ENCODE data around the gene MOSPD2.

The MOSPD2 gene

DNA sequence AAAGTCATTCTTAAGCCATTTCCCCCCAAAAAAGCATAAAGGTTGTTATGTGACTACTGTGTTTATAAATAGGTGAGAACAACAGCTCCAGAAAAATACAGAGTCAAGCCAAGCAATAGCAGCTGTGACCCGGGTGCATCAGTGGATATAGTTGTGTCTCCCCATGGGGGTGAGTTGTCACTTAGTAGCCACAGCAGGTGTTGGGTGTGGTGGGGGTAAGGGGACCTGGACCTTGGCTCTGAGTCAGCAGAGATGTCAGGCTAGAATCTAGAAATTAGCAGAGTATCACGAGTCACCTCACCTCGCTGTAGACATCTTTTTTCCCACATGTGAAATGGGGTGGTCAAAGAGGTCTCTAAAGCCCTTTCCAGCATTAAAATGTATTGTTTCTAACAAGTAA lies 42.4 kb downstream of the MOSPD2 start:
- no peak for DNase-seq

DNA sequence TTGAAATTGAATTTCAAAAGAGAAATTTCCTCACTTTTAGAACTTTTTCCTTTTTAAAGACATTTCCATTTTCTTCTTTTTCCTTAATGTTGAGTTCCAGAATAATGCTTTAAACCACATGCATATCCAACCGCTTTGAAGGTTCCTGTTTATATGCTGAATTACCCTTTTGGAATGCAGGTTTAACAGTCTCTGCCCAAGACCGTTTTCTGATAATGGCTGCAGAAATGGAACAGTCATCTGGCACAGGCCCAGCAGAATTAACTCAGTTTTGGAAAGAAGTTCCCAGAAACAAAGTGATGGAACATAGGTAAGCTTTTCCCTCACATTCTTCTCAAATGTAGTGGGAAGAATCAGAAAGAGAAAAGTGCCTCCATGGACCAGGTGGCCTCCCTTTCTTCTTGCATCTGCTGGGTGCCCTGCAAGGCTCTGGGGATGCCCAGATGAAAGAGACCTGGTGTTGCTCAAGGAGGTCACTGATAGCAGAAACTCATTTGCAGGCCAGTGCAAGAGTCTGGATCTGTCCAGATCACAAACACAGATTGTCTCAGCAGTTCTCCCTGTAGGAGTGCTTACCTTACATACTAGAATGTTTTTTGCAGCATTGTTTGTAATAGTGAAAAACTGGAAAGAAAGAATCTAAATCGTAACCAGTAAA lies 42.9 kb downstream of the MOSPD2 start:
- no peak for DNase-seq

DNA sequence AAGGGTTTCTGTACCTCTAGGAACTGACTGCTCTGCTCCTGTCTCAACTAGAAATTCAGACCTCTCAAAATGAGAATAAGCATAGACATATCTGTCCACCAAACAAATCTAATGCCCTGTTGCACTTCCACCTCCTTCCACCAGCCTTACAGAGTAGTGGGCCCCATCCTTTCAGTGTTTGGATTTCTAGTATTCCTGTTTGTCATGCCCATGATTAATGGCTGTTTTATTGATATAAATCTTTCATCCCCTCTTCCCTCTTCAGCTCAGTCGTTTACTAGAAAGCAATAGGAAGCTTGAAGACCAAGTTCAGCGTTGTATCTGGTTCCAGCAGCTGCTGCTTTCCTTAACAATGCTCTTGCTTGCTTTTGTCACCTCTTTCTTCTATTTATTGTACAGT lies 46.2 kb downstream of the MOSPD2 start:
- DNase-seq: no peak

DNA sequence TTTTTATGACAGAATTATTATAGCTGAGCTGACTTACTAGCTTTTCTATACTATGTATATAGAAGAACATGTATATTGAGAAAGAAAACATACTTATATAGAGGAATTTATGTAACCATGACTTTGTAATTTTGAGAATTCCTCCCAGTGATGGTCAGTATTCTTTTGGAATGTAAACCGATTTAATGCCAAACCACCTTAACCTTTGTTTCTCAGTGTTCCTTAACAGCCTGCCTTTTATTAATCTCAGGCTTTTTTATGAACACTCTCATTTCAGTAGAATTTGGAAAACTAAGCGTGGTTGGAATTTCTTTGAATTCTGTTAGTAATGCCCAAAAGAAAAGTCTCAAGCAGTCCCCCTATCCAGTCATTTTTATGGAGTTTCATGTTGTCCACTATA lies 47.0 kb downstream of the MOSPD2 start:
- DNase-seq: no peak

DNA sequence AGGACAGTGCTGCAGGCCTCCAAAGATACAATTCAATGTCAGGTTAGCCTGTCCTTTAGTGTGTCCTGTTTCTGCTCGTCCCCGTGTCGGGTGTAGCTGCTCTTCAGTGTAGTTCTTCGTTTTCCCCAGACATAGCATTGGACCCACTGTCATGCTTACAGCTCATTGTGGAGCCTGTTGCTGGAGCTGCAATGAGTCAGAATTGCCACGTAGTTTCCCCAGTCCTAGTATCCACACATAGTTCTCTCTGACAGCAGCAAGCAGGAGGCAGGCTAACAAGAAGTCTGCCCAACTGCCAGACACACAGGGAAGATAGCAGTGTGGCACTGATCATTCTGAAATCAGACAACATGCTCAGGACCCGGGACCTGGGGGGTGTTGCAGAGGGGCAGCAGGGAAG lies 49.2 kb downstream of the MOSPD2 start:
- DNase-seq: no peak

DNA sequence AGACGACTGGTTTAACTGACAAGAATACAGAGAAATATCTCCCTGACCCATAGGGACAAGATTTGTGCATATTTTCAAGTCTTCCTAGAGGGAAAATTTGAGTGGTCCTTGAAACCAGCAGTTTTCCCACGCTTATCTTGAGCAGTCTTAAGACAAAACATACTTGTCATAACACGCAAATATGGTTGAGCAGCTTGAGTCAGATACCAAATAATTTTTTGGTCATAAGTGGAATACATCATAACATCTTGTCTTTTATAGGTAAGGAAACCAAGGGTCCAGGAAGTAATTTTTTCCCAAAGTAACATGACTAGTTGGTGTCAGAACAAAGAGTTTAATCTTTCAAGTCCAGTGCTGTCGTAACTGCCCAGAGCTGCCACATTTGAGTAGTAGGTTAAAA lies 50.5 kb downstream of the MOSPD2 start:
- DNase-seq: no peak

GRCh38 chrX:14926471-14926870 lies 53.2 kb downstream of the MOSPD2 start:
- DNase-seq: no peak

DNA sequence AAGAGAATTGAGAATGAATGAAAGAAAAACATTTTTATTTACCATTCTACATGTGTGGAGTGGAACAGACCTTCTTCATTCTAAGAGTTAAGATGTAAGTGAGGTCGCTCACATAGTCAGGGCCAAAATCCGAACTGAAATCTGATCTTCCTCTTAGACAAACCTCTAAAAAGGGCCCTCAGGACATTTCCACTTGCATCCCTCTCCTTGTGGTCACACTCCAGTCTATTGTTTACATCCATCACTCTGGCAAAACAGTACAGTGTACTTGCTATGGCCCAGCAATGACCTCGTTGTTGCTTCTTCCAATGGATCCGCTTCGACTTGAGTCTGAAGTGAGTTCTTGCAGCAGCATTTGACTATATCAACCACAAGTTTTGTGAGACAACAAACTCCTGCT lies 54.2 kb downstream of the MOSPD2 start:
- DNase-seq: no peak

DNA sequence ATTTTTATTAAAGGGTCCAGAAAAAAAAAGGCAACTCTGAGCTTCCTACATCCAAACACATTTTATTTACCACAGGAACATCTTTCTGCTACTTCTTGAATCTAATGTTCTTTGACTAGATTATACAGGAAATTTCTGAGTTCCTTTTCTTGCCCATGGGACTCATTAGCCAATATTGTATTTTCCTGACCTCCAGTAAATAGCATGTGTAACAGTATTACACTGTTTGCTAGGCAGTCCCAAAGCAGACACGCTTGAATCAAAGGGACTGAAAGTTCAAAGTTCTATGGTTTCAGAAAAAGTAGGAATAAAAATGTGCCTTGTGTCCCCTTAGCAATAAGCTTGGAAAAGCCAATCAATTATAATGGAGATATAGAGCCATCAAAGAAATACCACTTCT lies 57.4 kb downstream of the MOSPD2 start:
- no peak for DNase-seq

DNA sequence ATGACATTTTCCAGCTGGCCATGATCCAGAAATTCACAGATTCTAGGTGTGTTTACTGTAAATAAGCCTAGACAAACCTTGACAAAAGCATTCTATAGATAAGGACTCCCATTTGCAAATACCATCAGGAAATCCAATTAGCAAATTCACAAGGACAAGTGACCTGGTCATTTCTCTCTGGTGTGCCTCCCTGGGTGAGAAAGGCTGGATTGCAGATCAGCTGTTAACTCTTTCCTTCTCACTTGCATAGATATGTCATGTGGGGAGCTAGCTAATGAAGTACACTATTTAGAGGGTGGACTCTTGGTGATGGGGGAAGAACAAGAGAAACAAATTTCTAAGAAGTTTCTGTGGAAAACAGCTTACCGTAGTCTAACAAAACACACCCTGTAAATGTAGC lies 58.9 kb downstream of the MOSPD2 start:
- no peak for DNase-seq

GRCh38 chrX:14934423-14934822 lies 61.2 kb downstream of the MOSPD2 start:
- no peak for DNase-seq

GRCh38 chrX:14936561-14936960 lies 63.3 kb downstream of the MOSPD2 start:
- no peak for DNase-seq

DNA sequence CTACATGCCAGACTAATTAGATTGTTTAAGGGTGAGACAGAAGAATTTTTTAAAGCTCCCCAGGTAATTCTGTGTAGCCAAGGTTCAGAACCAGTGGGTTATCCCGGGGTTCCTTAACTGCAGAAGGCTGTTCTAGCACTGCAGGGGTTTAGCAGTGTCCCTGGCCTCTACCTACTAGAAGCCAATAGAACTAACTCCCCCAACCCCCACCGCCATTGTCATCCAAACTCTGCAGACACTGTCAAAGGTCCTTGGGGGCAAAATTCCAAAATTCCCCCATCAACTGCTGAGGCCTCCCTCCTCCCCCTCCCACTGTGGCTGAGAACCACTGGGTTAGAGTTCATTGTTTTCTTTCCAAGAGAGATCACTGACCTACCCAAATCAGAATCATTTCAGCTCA lies 66.4 kb downstream of the MOSPD2 start:
- no peak for DNase-seq

GRCh38 chrX:14941301-14941700 lies 68.1 kb downstream of the MOSPD2 start:
- DNase-seq: no peak

DNA sequence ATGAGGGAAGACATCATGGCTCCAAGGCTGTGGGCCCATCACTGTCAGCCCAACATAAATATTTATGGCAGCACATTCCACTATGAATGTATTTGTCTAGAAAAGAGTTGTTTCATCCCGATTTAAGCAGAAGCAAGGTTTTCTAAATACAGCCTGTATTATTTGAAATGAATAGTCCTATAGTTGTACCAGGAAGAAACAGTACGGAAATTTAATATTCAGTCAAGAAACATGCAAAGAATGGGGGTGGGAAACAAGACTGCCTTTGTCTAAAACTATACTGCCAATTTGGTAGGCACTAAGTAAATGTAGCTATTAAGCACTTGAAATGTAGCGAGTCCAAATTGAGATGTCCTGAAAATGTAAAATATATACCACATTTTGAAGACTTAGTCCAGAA lies 69.1 kb downstream of the MOSPD2 start:
- no peak for DNase-seq

- DNase-seq: no peak
Observed at GRCh38 chrX:14943962-14944361, 70.7 kb downstream of the MOSPD2 start.

- no peak for DNase-seq
Observed at GRCh38 chrX:14946606-14947155, 73.5 kb downstream of the MOSPD2 start.

DNA sequence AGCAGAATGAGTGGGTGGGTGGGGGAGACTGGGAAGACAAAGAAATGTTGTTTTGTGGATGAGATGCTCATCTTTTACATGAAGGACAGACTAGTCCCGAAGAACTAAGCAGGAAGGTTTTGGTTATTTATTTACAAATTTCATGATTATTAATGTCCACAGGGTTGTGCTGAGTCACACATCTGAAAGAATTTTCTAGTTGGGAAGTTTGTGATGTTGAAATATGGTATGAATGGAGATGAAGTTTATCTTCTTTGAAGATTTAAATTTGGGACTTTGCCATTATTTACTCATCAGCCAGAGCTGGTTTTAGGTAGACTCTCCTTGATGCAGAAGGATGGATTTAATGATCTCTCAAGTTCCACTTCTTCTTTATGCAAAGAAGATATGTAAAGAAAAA lies 75.5 kb downstream of the MOSPD2 start:
- DNase-seq: no peak

GRCh38 chrX:14956813-14957582 lies 83.8 kb downstream of the MOSPD2 start:
- no peak for DNase-seq

- no peak for DNase-seq
Observed at GRCh38 chrX:14963447-14964236, 90.4 kb downstream of the MOSPD2 start.

DNA sequence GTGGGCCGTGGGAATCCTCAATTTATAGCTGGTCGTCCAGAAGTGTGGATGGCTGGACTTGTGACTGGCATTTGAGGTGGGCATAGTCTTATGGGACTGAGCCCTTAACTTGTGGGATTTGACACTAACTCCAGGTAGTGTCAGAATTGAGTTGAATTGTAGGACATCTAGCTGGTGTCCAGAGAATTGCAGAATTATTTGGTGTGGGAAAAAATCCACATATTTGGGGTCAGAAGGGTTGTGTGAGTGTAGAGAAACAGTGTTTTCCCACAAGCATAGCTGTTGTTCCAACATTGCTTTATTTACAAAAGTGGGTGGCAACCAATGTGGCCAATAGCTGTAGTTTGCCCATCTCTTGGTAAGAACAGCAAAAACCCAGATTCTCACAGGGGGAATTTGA lies 91.3 kb downstream of the MOSPD2 start:
- no peak for DNase-seq
